GM10266 (cell line): ENCODE data around the gene PRX.
"Not testable (repeated sequence)": the region's sequence is repeated elsewhere in the genome, so short reads cannot be mapped to it uniquely, and the experiment has no call there.

Experiments used
- DNase-seq: peaks from one replicate; pipeline ENCODE4 v3.0.0; 2012; ENCODE audit errors: extremely low spot score
- CTCF ChIP-seq: IDR thresholded peaks from 2 replicates; pipeline ENCODE4 v1.5.1; 2012; ENCODE audit warnings: mild to moderate bottlenecking, low read depth; ENCODE audit not compliant: control insufficient read depth, insufficient read depth; ENCODE audit errors: missing control alignments

The PRX gene

DNA sequence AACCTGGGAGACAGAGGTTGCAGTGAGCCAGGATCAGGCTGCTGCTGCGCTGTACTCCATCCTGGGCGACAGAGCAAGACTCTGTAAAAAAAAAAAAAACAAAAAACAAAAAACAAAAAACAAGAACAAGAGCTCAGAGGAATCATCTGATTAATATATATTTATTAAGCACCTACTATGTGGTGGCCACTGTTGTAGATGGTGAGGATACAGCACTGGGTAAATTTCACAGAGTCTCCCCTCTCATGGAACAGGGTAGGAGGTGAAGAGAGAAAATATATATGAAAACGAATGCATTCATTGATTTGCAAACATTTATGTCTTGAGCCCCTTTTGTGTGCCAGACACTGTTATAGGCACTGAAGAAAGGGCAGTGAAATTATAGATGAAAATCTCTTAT is 18.5 kb upstream of the PRX start:
- TF ChIP-seq CTCF = no peak
- no peak for DNase-seq

DNA sequence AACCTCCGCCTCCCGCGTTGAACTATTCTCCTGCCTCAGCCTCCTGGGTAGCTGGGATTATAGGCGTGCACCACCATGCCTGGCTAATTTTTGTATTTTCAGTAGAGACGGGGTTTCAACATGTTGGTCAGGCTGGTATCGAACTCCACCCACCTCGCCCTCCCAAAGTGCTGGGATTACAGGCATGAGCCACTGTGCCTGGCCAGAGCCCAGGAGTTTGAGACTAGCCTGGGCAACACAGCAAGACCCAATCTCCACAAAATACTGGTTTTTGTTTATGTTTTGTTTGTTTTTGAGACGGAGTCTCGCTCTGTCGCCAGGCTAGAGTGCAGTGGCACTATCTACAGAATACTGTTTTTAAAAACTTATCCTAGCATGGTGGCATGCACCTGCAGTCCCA is 17.1 kb upstream of the PRX start:
- DNase-seq = not testable (repeated sequence)

DNA sequence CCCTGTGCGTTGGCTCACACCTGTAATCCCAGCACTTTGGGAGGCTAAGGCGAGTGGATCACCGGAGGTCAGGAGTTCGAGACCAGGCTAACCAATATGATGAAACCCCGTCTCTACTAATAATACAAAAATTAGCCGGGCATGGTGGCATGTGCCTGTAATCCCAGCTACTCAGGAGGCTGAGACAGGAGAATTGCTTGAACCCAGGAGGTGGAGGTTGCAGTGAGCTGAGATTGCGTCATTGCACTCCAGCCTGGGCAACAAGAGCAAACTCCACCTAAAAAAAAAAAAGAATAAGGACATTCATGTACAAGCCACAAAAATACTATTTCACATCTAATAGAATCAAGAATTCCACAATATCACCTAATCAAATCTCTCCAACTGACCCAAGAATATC is 15.0 kb upstream of the PRX start:
- DNase-seq = not testable (repeated sequence)

GRCh38 chr19:40425450-40426287 is 12.5 kb upstream of the PRX start, which contains the start of gene SERTAD1:
Gene SERTAD1 (minus strand): TSS chr19:40425992. CDS start chr19:40423546, 2,446 bp downstream.
- TF ChIP-seq CTCF = peak; percentile 56
- peak; percentile 99 for DNase-seq

- peak; percentile 55 for DNase-seq
These were observed 11.7 kb upstream of the PRX start for GRCh38 chr19:40424637-40425449.

DNA sequence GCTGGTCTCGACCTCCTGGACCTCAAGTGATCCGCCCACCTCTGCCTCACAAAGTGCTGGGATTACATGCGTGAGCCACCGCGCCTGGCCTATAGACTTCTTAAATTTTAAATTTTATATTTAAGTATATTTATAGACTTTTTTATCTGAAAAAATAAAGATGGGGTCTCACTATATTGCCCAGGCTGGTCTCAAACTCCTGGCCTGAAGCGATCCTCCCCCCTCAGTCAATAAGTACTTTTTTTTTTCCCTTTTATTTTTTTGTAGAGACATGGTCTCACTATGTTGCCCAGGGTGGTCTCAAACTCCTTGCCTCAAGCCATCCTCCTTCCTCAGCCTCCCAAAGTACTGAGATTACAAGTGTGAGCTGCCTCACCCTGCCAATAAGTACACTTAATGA is 10.8 kb upstream of the PRX start:
- DNase-seq = no peak
- TF ChIP-seq CTCF = no peak

More at GRCh38 chr19:40424637-40425449, 11.7 kb upstream of the PRX start:
- no peak for TF ChIP-seq CTCF

GRCh38 chr19:40422748-40423566 is 9.8 kb upstream of the PRX start:
- no peak for DNase-seq
- no peak for TF ChIP-seq CTCF
